GM19397 (cell line): ENCODE results near the gene LPP.
"Not testable (repeated sequence)": the region's sequence is repeated elsewhere in the genome, so short reads cannot be mapped to it uniquely, and the experiment has no call there.

Experiments
- ATAC-seq: cut with Tn5 transposase; IDR thresholded peaks from one replicate; pipeline ENCODE4 v1.9.1; 2021; ENCODE audit warnings: mild to moderate bottlenecking, moderate library complexity; ENCODE audit not compliant: unreplicated experiment

Gene LPP

GRCh38 chr3:188421836-188422540, 268.0 kb downstream of the LPP start:
- peak; percentile 98 for ATAC-seq

GRCh38 chr3:188427981-188428380, 274.0 kb downstream of the LPP start:
- not testable (repeated sequence) for ATAC-seq

GRCh38 chr3:188431040-188431439, 277.1 kb downstream of the LPP start:
- ATAC-seq, result no peak

DNA sequence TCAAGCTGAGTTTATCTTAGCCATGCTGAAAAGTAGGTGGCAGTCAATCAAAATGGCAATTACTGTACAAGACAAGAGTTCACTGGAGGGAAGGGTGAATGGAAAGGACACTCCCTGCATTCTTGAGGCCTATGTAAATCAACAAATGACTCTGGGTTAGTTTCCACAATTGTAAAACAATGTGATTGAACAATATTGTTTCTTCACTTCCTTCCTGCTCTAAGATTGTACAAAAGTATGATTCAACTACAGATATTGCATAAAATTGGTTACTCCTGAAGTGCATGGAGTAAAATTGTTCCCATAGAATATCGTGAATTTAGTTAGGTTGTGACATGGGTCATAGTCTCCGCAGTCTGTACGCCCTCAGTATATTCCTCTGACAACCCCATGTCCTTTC, 277.6 kb downstream of the LPP start:
- no peak for ATAC-seq

GRCh38 chr3:188432802-188433520, 279.0 kb downstream of the LPP start:
- no peak for ATAC-seq

GRCh38 chr3:188433521-188434150, 279.7 kb downstream of the LPP start:
- no peak for ATAC-seq

GRCh38 chr3:188434594-188434993, 280.6 kb downstream of the LPP start:
- no peak for ATAC-seq

DNA sequence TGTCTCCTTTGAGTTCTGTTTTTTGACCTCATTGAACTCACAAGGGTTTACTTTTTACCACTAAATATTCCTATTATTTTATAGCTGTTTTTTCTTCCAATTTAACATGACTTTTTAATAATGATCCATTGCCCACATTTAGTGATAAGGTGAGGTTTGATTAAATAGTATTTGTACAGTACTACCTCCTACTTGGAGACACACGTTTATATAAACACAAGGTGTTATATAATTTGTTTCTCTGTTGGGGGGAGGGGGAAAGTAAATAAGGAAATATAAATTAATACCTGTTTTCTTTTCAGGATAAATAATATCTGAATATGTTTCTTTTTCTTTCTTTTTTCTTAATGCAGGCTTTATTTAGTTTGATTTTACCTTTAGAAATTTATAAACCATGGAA, 281.3 kb downstream of the LPP start:
- no peak for ATAC-seq

GRCh38 chr3:188437926-188438325, 284.0 kb downstream of the LPP start:
- no peak for ATAC-seq

- ATAC-seq, result peak; percentile 91
These were observed 285.1 kb downstream of the LPP start for GRCh38 chr3:188439080-188439479.

- no peak for ATAC-seq
These were observed 286.5 kb downstream of the LPP start for GRCh38 chr3:188440340-188440972.

DNA sequence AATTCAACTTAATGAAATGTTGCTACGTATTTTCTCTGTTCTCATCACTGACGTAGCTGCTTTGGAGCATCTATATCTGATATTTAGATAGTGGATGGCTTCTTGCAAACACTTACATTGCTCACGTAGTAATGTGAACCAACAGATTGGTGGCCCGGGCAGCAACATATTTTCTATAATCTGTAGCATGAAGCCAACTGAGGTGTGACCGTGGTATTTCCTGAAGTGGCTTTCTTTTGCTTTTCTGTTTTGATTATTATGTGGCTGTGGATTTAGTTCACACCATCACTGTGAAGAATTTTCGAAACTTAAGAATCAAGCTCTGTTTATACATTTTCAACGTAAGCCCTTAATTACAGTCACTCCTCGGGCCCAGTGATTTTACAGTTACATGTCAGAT, 288.5 kb downstream of the LPP start:
- ATAC-seq, result no peak

- not testable (repeated sequence) for ATAC-seq
These were observed 291.2 kb downstream of the LPP start for GRCh38 chr3:188445175-188445574.

- ATAC-seq, result peak; percentile 88
These were observed 292.1 kb downstream of the LPP start for GRCh38 chr3:188446014-188446413.

GRCh38 chr3:188446766-188447165, 292.8 kb downstream of the LPP start:
- ATAC-seq, result no peak

GRCh38 chr3:188448813-188449212, 294.9 kb downstream of the LPP start:
- no peak for ATAC-seq

GRCh38 chr3:188449421-188449820, 295.5 kb downstream of the LPP start:
- no peak for ATAC-seq

DNA sequence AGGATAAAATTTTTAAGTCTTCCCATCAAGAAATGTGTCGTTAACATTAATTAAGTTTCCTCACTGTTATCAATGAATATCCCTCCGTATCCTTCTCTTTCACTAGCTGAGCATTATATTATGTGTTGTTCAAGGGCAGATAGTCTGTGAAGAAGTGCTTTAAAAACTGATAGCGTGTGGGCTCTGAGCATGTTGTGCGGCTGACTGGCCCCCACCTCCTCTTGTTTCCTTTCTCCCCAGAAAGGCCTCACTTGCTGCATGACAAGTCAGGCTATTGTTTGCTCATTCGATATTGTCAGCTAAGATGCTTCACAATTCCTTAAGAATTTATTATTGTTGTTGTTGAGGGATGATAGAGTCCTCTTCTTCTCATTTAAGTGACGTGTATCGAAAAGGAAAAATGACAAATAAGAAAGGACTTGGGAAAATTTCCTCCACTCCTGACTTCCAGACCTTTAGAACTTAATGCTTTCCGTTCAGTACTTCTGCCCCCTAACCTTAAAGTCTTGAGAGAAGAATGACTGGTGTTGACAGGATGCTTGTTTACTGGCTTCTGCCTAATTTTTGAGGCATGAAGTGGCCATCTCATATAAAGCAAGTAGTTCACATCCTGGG, 298.3 kb downstream of the LPP start:
- no peak for ATAC-seq

GRCh38 chr3:188453431-188454384, 299.8 kb downstream of the LPP start:
- ATAC-seq, result no peak

DNA sequence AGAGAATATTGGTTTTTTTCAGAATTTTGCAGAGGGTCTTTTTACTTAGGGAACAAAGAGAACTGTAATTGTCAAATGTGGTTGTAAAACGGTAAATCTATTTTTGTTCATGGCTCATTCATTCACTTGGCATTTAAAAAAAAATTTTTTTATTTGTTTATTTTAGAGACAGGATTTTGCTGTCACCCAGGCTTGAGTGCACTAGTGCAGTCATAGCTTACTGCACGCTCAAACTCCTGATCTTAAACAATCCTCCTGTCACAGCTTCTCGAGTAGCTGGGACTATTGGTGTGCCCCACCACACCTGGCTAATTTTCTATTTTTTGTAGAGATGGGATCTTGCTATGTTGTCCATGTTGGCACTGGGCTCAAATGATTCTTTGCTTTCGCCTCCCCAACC, 301.8 kb downstream of the LPP start:
- no peak for ATAC-seq
